ENCODE measurements around the gene SLC66A3.
"Not testable (repeated sequence)": the region's sequence is repeated elsewhere in the genome, so short reads cannot be mapped to it uniquely, and the experiment has no call there.

Gene SLC66A3

DNA sequence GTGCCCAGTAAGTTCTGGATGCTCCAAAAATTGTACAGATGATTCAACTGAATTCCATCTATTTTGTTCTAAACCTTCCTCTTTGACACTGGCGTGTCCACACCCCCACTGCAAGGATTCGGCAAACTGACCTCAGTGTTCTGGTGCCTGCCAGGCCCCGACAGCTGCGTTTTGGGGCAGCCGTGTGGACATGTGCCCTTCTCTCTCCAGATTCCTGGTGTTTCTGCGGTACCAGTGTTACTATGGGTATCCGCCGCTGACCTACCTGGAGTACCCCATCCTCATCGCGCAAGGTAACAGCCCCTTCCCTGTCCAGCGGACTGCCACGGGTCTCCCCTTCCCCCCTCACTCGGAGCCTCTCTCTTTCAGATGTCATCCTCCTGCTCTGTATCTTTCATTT is 5.0 kb downstream of the SLC66A3 start:
- TF ChIP-seq, protein P1, sequence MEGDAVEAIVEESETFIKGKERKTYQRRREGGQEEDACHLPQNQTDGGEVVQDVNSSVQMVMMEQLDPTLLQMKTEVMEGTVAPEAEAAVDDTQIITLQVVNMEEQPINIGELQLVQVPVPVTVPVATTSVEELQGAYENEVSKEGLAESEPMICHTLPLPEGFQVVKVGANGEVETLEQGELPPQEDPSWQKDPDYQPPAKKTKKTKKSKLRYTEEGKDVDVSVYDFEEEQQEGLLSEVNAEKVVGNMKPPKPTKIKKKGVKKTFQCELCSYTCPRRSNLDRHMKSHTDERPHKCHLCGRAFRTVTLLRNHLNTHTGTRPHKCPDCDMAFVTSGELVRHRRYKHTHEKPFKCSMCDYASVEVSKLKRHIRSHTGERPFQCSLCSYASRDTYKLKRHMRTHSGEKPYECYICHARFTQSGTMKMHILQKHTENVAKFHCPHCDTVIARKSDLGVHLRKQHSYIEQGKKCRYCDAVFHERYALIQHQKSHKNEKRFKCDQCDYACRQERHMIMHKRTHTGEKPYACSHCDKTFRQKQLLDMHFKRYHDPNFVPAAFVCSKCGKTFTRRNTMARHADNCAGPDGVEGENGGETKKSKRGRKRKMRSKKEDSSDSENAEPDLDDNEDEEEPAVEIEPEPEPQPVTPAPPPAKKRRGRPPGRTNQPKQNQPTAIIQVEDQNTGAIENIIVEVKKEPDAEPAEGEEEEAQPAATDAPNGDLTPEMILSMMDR (IDR thresholded peaks at IDR 0.05), result no peak
- H3K4me1 ChIP-seq, result peaks cover 0 to 18% (median 14%) of the 10 kb centered on the region in 4 donors
- H3K27ac ChIP-seq, result no peak overlapping the region
- H3K36me3 ChIP-seq, result peaks cover 6 to 20% (median 14%) of the 10 kb centered on the region in 3 donors
- no peaks in the 10 kb centered on the region for H3K27me3 ChIP-seq
- no peaks in the 10 kb centered on the region for H3K9me3 ChIP-seq
- DNase-seq, result no peak
- no peak overlapping the region for H3K4me3 ChIP-seq
- intact Hi-C loops (cut with DNase I; ENCODE audit: low total_unique reads), result no loop called here

DNA sequence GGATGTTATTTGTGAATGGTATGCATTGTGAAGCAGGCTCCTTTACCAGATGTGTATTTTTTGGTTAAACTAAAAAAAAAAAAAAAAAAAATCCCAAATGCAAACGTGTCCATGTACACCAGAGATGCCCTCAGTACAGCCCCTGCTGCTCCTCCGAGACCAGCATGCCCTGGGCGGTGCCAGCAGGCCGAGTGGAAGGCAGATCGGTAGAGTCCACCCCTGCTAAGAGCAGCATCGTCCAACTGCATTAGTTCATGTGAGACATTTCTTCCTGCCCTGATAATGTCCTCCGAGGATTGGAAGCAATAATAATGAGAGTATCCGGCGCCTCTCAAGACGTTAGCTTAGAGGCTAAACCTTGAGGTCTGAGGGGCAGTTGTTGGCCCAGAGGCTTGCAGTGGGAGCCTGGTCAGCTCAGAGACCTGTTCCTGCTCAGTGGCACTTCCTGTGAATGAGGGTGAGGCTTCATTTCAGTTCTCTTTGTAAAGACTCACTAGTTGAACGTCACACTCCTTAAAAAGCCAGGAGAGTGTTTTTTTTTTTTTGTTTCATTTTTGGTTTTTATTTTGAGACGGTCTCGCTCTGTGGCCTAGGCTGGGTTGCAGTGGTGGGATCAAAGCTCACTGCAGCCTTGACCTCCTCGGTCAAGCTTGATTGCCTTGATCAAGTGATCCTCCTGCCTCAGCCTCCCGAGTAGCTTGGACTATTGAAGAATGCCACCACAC is 5.6 kb downstream of the SLC66A3 start:
- H3K9me3 ChIP-seq, result no peaks in the 10 kb centered on the region
- intact Hi-C loops (cut with DNase I; ENCODE audit: low total_unique reads), result no loop called here
- H3K4me3 ChIP-seq, result no peak overlapping the region
- peaks cover 6 to 21% (median 14%) of the 10 kb centered on the region in 3 donors for H3K36me3 ChIP-seq
- no peaks in the 10 kb centered on the region for H3K27me3 ChIP-seq
- no peak overlapping the region for H3K27ac ChIP-seq
- H3K4me1 ChIP-seq, result peaks cover 0 to 14% (median 12%) of the 10 kb centered on the region in 4 donors
- DNase-seq, result no peak
- TF ChIP-seq, protein P1 (IDR thresholded peaks at IDR 0.05), result no peak

DNA sequence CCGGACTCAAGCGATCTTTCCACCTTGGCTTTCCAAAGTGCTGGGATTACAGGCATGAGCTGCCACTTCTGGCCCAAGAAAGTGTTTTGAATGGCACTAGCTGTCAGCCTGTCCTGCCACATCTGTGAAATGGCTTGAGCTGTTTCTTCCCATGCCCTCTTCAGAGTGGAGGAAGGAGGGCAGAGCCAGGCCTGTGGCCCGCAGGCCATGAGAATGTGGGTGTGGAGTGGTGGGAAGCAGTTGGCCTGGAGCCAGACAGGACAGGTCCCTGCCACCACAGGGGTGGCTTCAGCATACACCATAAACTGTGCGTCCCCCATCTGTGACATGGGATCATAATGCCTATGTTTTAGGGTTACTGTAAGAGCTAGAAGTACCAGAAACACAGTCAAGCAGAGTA is 6.5 kb downstream of the SLC66A3 start:
- peaks cover 6 to 21% (median 14%) of the 10 kb centered on the region in 3 donors for H3K36me3 ChIP-seq
- H3K4me3 ChIP-seq, result no peak overlapping the region
- H3K27ac ChIP-seq, result no peak overlapping the region
- no peaks in the 10 kb centered on the region for H3K27me3 ChIP-seq
- H3K4me1 ChIP-seq, result peaks cover 0 to 6% (median 3%) of the 10 kb centered on the region in 4 donors
- TF ChIP-seq, protein P1 (IDR thresholded peaks at IDR 0.05), result no peak
- intact Hi-C loops (cut with DNase I; ENCODE audit: low total_unique reads), result no loop called here
- H3K9me3 ChIP-seq, result no peaks in the 10 kb centered on the region
- no peak for DNase-seq

DNA sequence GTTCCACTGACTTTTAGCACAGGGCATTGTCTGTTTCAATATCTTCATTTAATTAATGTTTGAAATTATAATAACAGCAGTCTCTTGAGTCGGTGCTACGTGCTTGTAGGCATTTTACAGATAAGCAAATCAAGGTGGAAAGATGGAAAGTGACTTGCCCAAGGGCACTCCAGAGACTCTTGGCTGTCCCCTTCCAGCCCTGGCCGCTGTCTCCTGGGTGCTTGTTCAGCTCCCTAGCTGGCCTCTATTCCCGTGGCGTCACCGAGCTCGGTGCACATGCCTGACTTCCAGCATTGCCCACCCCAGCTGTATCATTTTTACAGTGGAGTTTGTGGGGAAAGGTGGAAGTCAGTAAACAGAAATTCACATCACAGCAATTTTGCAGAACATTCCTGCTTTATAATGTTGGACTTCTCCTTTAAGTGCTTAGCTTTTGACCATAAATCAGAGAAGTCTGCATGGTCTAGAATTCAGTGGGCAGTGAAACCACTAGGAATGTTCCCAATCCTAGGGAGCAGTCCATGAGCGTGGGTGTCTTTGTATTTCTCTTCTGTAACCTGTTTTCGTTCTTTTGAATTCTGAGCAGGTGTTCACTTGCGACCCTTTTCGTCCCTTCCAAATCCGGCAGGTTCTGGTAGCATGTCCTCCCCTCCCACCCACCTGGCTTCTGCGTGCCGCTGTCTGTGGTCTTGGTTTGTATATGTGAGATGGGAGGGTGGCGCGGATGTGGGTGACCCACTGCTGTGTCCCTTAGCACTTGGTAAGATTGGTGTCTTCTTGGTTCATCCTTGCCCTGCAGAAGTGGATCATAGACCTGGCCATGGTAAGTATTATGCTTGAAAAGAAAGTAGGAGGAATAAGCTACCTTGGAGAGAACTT is 8.4 kb downstream of the SLC66A3 start:
- Histone ChIP-seq H3K27ac (no peak overlapping the region), H3K4me3 (no peak overlapping the region), H3K36me3 (peaks cover 6 to 21% (median 14%) of the 10 kb centered on the region in 3 donors), H3K4me1 (no peaks in the 10 kb centered on the region), H3K9me3 (no peaks in the 10 kb centered on the region), H3K27me3 (no peaks in the 10 kb centered on the region)
- TF ChIP-seq, protein P1 (IDR thresholded peaks at IDR 0.05), result no peak
- intact Hi-C loops (cut with DNase I; ENCODE audit: low total_unique reads), result no loop called here
- no peak for DNase-seq

DNA sequence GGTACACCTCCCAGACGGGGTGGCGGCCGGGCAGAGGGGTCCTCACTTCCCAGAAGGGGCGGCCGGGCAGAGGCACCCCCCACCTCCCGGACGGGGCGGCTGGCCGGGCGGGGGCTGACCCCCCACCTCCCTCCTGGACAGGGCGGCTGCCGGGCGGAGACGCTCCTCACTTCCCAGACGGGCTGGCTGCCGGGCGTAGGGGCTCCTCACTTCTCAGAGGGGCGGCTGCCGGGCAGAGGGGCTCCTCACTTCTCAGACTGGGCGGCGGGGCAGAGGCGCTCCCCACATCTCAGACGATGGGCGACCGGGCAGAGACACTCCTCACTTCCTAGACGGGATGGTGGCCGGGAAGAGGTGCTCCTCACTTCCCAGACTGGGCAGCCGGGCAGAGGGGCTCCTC is 9.8 kb downstream of the SLC66A3 start:
- H3K4me1 ChIP-seq; H3K27ac ChIP-seq; intact Hi-C loops (cut with DNase I; ENCODE audit: low total_unique reads); H3K4me3 ChIP-seq; H3K27me3 ChIP-seq; DNase-seq; H3K9me3 ChIP-seq: not testable (repeated sequence)
- H3K36me3 ChIP-seq, result peaks cover 6 to 21% (median 14%) of the 10 kb centered on the region in 3 donors

DNA sequence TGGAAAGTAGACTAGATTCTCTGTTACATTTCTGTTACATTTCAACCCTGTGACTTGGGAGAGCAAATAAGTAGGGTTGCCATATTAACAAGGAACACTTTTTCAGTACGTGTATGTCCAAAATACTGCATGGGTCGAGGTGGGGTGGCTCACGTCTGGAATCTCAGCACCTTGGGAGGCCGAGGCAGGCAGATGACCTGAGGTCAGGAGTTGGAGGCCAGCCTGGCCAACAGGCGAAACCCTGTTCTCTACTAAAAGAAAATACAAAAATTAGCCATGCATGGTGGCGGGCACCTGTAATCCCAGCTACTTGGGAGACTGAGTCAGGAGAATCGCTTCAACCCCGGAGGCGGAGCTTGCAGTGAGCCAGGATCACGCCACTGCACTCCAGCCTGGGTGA is 11.2 kb downstream of the SLC66A3 start:
- TF ChIP-seq, protein P1 (IDR thresholded peaks at IDR 0.05), result no peak
- intact Hi-C loops (cut with DNase I; ENCODE audit: low total_unique reads), result no loop called here
- no peak for DNase-seq
- Histone ChIP-seq H3K4me3 (no peak overlapping the region), H3K9me3 (no peaks in the 10 kb centered on the region), H3K4me1 (no peaks in the 10 kb centered on the region), H3K36me3 (peaks cover 6 to 14% (median 8%) of the 10 kb centered on the region in 3 donors), H3K27ac (no peak overlapping the region), H3K27me3 (no peaks in the 10 kb centered on the region)
